GM12878 (cell line): ENCODE results near the gene TBXA2R. TPM values are rescaled to one million over a fixed set of nuclear protein-coding genes. Genes with fewer than 3 reads are reported as not detected.

ENCODE experiments used
- ATAC-seq: fragments of 200-7000 bp; cut with Tn5 transposase; 3 replicates; pipeline ENCODE4 v1.9.1; 2020; ENCODE audit warnings: mild to moderate bottlenecking, moderate library complexity
- BruUV-seq: library from RNA; stranded (reverse); fragments of 400-500 nt; replicated peaks from 2 replicates; lab custom pipeline; 2021; lab: Mats Ljungman, UMichigan
- CTCF ChIA-PET: fragments of 300-600 bp; sonication (Branson Sonifier 250); formaldehyde crosslinking; extraction: SDS; loops from one replicate; lab custom pipeline; 2021; ENCODE audit warnings: inconsistent platforms; lab: Yijun Ruan, JAX
- POLR2A ChIA-PET: fragments of 350-600 bp; formaldehyde crosslinking; extraction: SDS; loops from one replicate; lab custom pipeline; 2021; ENCODE audit warnings: inconsistent platforms; lab: Charles Lee
- RAD21 ChIA-PET: fragments of 300-600 bp; sonication (Branson Sonifier 250); formaldehyde crosslinking; loops from one replicate; lab custom pipeline; 2023; ENCODE audit warnings: antibody characterized with exemption; ENCODE audit not compliant: unreplicated experiment; lab: Charles Lee
- SMC1A ChIA-PET: fragments of 300-600 bp; sonication (Branson Sonifier 250); formaldehyde crosslinking; loops from one replicate; lab custom pipeline; 2023; ENCODE audit not compliant: unreplicated experiment, uncharacterized antibody; lab: Charles Lee
- DNase-seq: peaks from one replicate; pipeline ENCODE4 v3.0.0-alpha.2; 2011; ENCODE audit warnings: low read depth, low spot score
- FAIRE-seq: peaks from 3 replicates; lab custom pipeline; 2011; peaks lifted over from hg19 to GRCh38; lab: Jason Lieb, UNC
- H2AFZ ChIP-seq: 2 replicates; pipeline ENCODE4 v1.6.0; 2011; ENCODE audit warnings: low read depth, low read length, control low read depth; ENCODE audit not compliant: control insufficient read depth
- H3K27ac ChIP-seq: 2 replicates; pipeline ENCODE4 v1.5.1; 2011; ENCODE audit warnings: control low read depth; ENCODE audit not compliant: control insufficient read depth, insufficient read depth
- H3K27me3 ChIP-seq, 2 experiments: replicated peaks in 1 of 2; 2 replicates each; pipeline versions ENCODE4 v1.6.0 to v1.6.1; 2011; ENCODE audit warnings: low read length in 1 of 2; ENCODE audit not compliant: control insufficient read depth in 2 of 2, insufficient read depth in 2 of 2
- H3K36me3 ChIP-seq, 2 experiments: 2 replicates each; pipeline ENCODE4 v1.5.1; 2011; ENCODE audit warnings: low read length in 1 of 2; ENCODE audit not compliant: control insufficient read depth in 2 of 2, insufficient read depth in 2 of 2
- H3K4me1 ChIP-seq: 2 replicates; pipeline ENCODE4 v1.6.1; 2011; ENCODE audit warnings: mild to moderate bottlenecking, low read length, moderate library complexity, mixed read lengths; ENCODE audit not compliant: control insufficient read depth, insufficient read depth
- H3K4me2 ChIP-seq: 2 replicates; pipeline ENCODE4 v1.6.0; 2011; ENCODE audit warnings: control low read depth; ENCODE audit not compliant: control insufficient read depth, insufficient read depth
- H3K4me3 ChIP-seq: fragments of 200-600 bp; sonication (generic); 2 replicates; pipeline ENCODE4 v1.5.1; 2016
- H3K79me2 ChIP-seq: 2 replicates; pipeline ENCODE4 v1.6.0; 2011; ENCODE audit warnings: low read length; ENCODE audit not compliant: control insufficient read depth, insufficient read depth
- H3K9ac ChIP-seq: 2 replicates; pipeline ENCODE4 v1.8.0; 2011; ENCODE audit warnings: low read length, control low read depth, mixed read lengths; ENCODE audit not compliant: control insufficient read depth, insufficient read depth
- H3K9me3 ChIP-seq: replicated peaks from 3 replicates; pipeline ENCODE4 v1.5.1; 2011; ENCODE audit warnings: mild to moderate bottlenecking, low read length; ENCODE audit not compliant: control insufficient read depth, insufficient read depth
- H4K20me1 ChIP-seq: 2 replicates; pipeline ENCODE4 v1.6.0; 2011; ENCODE audit not compliant: control insufficient read depth, insufficient read depth
- HDGF ChIP-seq: fragments of 450-650 bp; IDR thresholded peaks from 2 replicates; pipeline ENCODE4 v1.6.1; 2016; ENCODE audit warnings: antibody characterized with exemption
- KDM1A ChIP-seq: fragments of 200-600 bp; sonication (generic); IDR thresholded peaks from 2 replicates; pipeline ENCODE4 v1.6.1; 2016; ENCODE audit warnings: borderline replicate concordance
- MLLT1 ChIP-seq: fragments of 450-650 bp; IDR thresholded peaks from 2 replicates; pipeline ENCODE4 v1.6.1; 2016; ENCODE audit warnings: mild to moderate bottlenecking
- MTA3 ChIP-seq: IDR thresholded peaks from 2 replicates; pipeline ENCODE4 v1.6.1; 2012; ENCODE audit warnings: low read length, inconsistent platforms, borderline replicate concordance
- WGBS: methylation state at CpG from one replicate; pipeline ENCODE4 v1.1.6; 2016; ENCODE audit warnings: low lambda C conversion rate; ENCODE audit not compliant: insufficient replicate concordance, insufficient coverage; ENCODE audit errors: missing lambda C conversion rate; 5-methylcytosine and 5-hydroxymethylcytosine counted together
- in situ Hi-C: fragments of 300-500 bp; cut with MboI; formaldehyde crosslinking; loops from 9 replicates; pipeline ENCODE4 v1.14.3; 2018; ENCODE audit warnings: mixed read lengths
- intact Hi-C: fragments of 100-400 bp; cut with micrococcal nuclease; formaldehyde crosslinking; loops from one replicate; pipeline ENCODE4 v1.14.2; 2022; ENCODE audit not compliant: unreplicated experiment
- polyA plus RNA-seq, 11 experiments: library from polyadenylated mRNA; depleted of rRNA in 4 of 11; unstranded in 6 of 11; stranded (reverse) in 5 of 11; fragments of >200 nt; fragmentation: Nextera tagmentation in 4 of 11; fragmentation: Illumina TruSeq in 1 of 11; extraction: Ambion mirVana in 4 of 11; extraction: Trizol in 1 of 11; gene quantifications; 1 replicate in 1 of 11; 2 replicates in 10 of 11; pipeline versions ENCODE4 v1.2.1 to v1.2.3, GENCODE V29; 2011 to 2016; ENCODE audit warnings: inconsistent platforms in 2 of 11, missing spikeins in 2 of 11, low read depth in 1 of 11
- total RNA-seq, 4 experiments: library from RNA; depleted of rRNA in 3 of 4; stranded (reverse); fragments of >200 nt in 3 of 4; fragmentation: Illumina TruSeq in 1 of 4; extraction: Trizol in 1 of 4; gene quantifications; 2 replicates each; pipeline versions ENCODE4 v1.2.1 to v1.2.3, GENCODE V29; 2013 to 2021

TBXA2R gene
- total and polyA plus RNA-seq, 10 of the 15 experiments (the other 5 are each of a cell fraction or from before 2014, with no cell fraction given) = 0.03 TPM; not detected in 8

GRCh38 chr19:3556423-3556977 lies 50.2 kb downstream of the TBXA2R start:
- WGBS = 17% methylated on average over 9 of the region's 9 CpGs
- Histone ChIP-seq H3K27me3 (no peaks in the 10 kb centered on the region), H3K9ac (peak overlapping the region; percentile 50), H3K9me3 (no peaks in the 10 kb centered on the region), H3K4me2 (peak overlapping the region; percentile 75), H3K27ac (peak overlapping the region; percentile 21), H3K79me2 (peaks cover 37% of the 10 kb centered on the region), H3K36me3 (no peaks in the 10 kb centered on the region), H2AFZ (no peak overlapping the region), H4K20me1 (no peaks in the 10 kb centered on the region), H3K4me1 (peaks cover 28% of the 10 kb centered on the region), H3K4me3 (peak overlapping the region; percentile 94)
- no peak for TF ChIP-seq KDM1A
- TF ChIP-seq MTA3 = no peak
- peak; percentile 72; the same call in 1 of the 2 replicates for TF ChIP-seq HDGF
- 0 out of 2 replicates have a peak, but pooled peaks have one; percentile 20 for TF ChIP-seq MLLT1
- ChIA-PET POLR2A (interaction anchor here (0.5 to 1.2 kb wide), 6 partner anchors 8 to 857 kb away, joined by 3 to 6 read pairs (median 4); partner anchors contain the start of gene HMG20B), RAD21 (interaction anchor here (0.9 to 1.2 kb wide), 3 partner anchors 11 to 71 kb away, joined by 3 to 4 read pairs (median 4); partner anchors contain the start of gene CACTIN), SMC1A (interaction anchor here (0.7 kb wide), 1 partner anchor 56 kb away, joined by 3 read pairs; the partner anchor contains the start of gene DOHH), CTCF (interaction anchor here (0.6 to 3.4 kb wide), 4 partner anchors 11 to 164 kb away, joined by 3 to 20 read pairs (median 4); no protein-coding TSS in a partner anchor)
- DNase-seq (no peak), ATAC-seq (no peak; the same call in 2 of the 3 replicates), FAIRE-seq (peak; percentile 23)
- intact Hi-C loops (loop anchor here (5.0 kb wide), 1 partner anchor 71 kb away; the partner anchor contains the start of gene CACTIN), in situ Hi-C loops (no loop called here)
- no TSS peak for BruUV-seq
